WTC11 (cell line): ENCODE measurements around the gene RPS6KA5. TPM values are rescaled to one million over a fixed set of nuclear protein-coding genes. Genes with fewer than 3 reads are reported as not detected.
"Not testable (repeated sequence)": the region's sequence is repeated elsewhere in the genome, so short reads cannot be mapped to it uniquely, and the experiment has no call there.

ENCODE experiments used
- ATAC-seq: fragments of 200-7000 bp; cut with Tn5 transposase; 2 replicates; pipeline ENCODE4 v1.10.0; 2021; ENCODE audit warnings: mild to moderate bottlenecking, moderate library complexity
- CTCF ChIA-PET: fragments of 300-600 bp; sonication (Branson Sonifier 250); formaldehyde crosslinking; loops from one replicate; lab custom pipeline; 2021; ENCODE audit warnings: antibody characterized with exemption; lab: Charles Lee
- POLR2A ChIA-PET: fragments of 350-600 bp; sonication (Branson Sonifier 250); formaldehyde crosslinking; loops from one replicate; lab custom pipeline; 2021; ENCODE audit warnings: antibody characterized with exemption; lab: Charles Lee
- DNase-seq: peaks from one replicate; pipeline ENCODE4 v3.0.0; 2021; ENCODE audit warnings: low spot score
- H3K27ac Mint-ChIP-seq: 2 replicates; pipeline ENCODE4 v1.8.0; 2021; ENCODE audit warnings: mixed read lengths
- H3K27me3 Mint-ChIP-seq: 2 replicates; pipeline ENCODE4 v1.8.0; 2021; ENCODE audit warnings: low read depth, mild to moderate bottlenecking, moderate library complexity, mixed read lengths
- H3K36me3 Mint-ChIP-seq: 2 replicates; pipeline ENCODE4 v1.8.0; 2021; ENCODE audit warnings: mixed read lengths
- H3K4me1 Mint-ChIP-seq: 2 replicates; pipeline ENCODE4 v1.8.0; 2022; ENCODE audit warnings: mixed read lengths
- H3K4me3 Mint-ChIP-seq: 2 replicates; pipeline ENCODE4 v1.8.0; 2021; ENCODE audit warnings: mild to moderate bottlenecking, moderate library complexity, mixed read lengths
- H3K9me3 Mint-ChIP-seq: 2 replicates; pipeline ENCODE4 v1.8.0; 2021; ENCODE audit warnings: mixed read lengths
- ARID4B ChIP-seq: sonication (generic); formaldehyde crosslinking; IDR thresholded peaks from 2 replicates; pipeline ENCODE4 v1.8.0; 2023; ENCODE audit warnings: missing genetic modification reagents, mild to moderate bottlenecking, borderline replicate concordance
- CBFB ChIP-seq: sonication (generic); formaldehyde crosslinking; IDR thresholded peaks from 2 replicates; pipeline ENCODE4 v1.8.1; 2022; ENCODE audit warnings: mild to moderate bottlenecking, low read depth, missing genetic modification reagents
- CREM ChIP-seq: sonication (generic); formaldehyde crosslinking; IDR thresholded peaks from 2 replicates; pipeline ENCODE4 v1.8.1; 2022; ENCODE audit warnings: mild to moderate bottlenecking, missing genetic modification reagents, moderate library complexity
- E2F4 ChIP-seq: sonication (generic); formaldehyde crosslinking; IDR thresholded peaks from 2 replicates; pipeline ENCODE4 v1.8.1; 2022; ENCODE audit warnings: low read depth, mild to moderate bottlenecking, moderate library complexity, missing genetic modification reagents, borderline replicate concordance
- GTF2I ChIP-seq: fragments of 250-450 bp; sonication (Bioruptor Pico); conservative IDR thresholded peaks from 2 replicates; pipeline ENCODE4 v1.4.0; 2021; ENCODE audit warnings: mild to moderate bottlenecking
- IRF2 ChIP-seq: sonication (generic); formaldehyde crosslinking; IDR thresholded peaks from 2 replicates; pipeline ENCODE4 v1.8.0; 2022; ENCODE audit warnings: low read depth, missing genetic modification reagents, borderline replicate concordance
- NR2C2 ChIP-seq: sonication (generic); formaldehyde crosslinking; IDR thresholded peaks from 2 replicates; pipeline ENCODE4 v1.8.0; 2022; ENCODE audit warnings: mild to moderate bottlenecking, missing genetic modification reagents
- NR3C1 ChIP-seq: sonication (generic); formaldehyde crosslinking; conservative IDR thresholded peaks from 2 replicates; pipeline ENCODE4 v1.8.1; 2023; ENCODE audit warnings: low read depth, mild to moderate bottlenecking, missing genetic modification reagents
- RELA ChIP-seq: sonication (generic); formaldehyde crosslinking; IDR thresholded peaks from 2 replicates; pipeline ENCODE4 v1.8.1; 2022; ENCODE audit warnings: missing genetic modification reagents, mild to moderate bottlenecking, borderline replicate concordance
- TEAD4 ChIP-seq: sonication (generic); formaldehyde crosslinking; IDR thresholded peaks from 2 replicates; pipeline ENCODE4 v1.8.0; 2022; ENCODE audit warnings: mild to moderate bottlenecking, missing genetic modification reagents
- TP53 ChIP-seq: sonication (generic); formaldehyde crosslinking; IDR thresholded peaks from 2 replicates; pipeline ENCODE4 v1.8.1; 2023; ENCODE audit warnings: mild to moderate bottlenecking, missing genetic modification reagents
- USF1 ChIP-seq: sonication (generic); formaldehyde crosslinking; IDR thresholded peaks from 2 replicates; pipeline ENCODE4 v1.8.0; 2022; ENCODE audit warnings: mild to moderate bottlenecking, missing genetic modification reagents
- ZNF138 ChIP-seq: sonication (generic); formaldehyde crosslinking; conservative IDR thresholded peaks from 2 replicates; pipeline ENCODE4 v1.8.1; 2022; ENCODE audit warnings: mild to moderate bottlenecking, moderate library complexity, missing genetic modification reagents
- ZNF263 ChIP-seq: sonication (generic); formaldehyde crosslinking; IDR thresholded peaks from 2 replicates; pipeline ENCODE4 v1.8.1; 2022; ENCODE audit warnings: low read depth, mild to moderate bottlenecking, moderate library complexity, missing genetic modification reagents
- total RNA-seq: library from RNA; stranded (reverse); gene quantifications from 3 replicates; pipeline ENCODE4 v1.2.3, GENCODE V29; 2021
- TF ChIP-seq, protein P1 (sequence below): sonication (generic); formaldehyde crosslinking; IDR thresholded peaks from 2 replicates; pipeline ENCODE4 v1.8.1; 2022; ENCODE audit warnings: missing genetic modification reagents, borderline replicate concordance

RPS6KA5 gene
- total RNA-seq, 1 experiment from 2014 or later = 5.2 TPM

DNA sequence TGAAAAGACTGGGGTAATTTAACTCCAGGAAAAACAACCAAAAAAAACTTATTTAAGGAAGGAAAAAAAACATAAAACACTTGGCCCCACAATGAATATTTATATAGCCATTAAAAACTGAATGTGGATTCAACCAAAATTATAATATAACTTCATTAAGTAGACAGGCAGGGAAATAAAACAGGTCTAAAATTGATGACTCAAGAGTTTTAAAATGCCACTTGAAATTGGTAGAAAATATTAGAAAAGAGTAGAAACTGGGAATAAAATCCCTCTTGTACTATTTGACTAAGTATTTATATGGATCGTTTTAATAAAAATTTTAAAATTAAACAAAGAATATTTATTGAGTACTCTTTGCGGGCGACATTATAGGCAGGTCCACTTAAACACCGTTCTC lies 28.8 kb downstream of the RPS6KA5 start:
- no peak for ATAC-seq
- CTCF ChIA-PET = interaction anchor here (1.6 kb wide), 1 partner anchor 29 kb away, joined by 3 read pairs; the partner anchor contains the start of gene RPS6KA5
- peaks cover 11% of the 10 kb centered on the region for H3K9me3 Mint-ChIP-seq
- H3K4me1 Mint-ChIP-seq = peaks cover 8% of the 10 kb centered on the region
- H3K36me3 Mint-ChIP-seq = no peaks in the 10 kb centered on the region
- H3K27ac Mint-ChIP-seq = no peak overlapping the region
- TF ChIP-seq CREM (CRISPR knock-in tag) (no peak), RELA (CRISPR knock-in tag) (no peak), TEAD4 (no peak), TP53 (CRISPR knock-in tag) (no peak)
- TF ChIP-seq, all 79 proteins: peak for 0
- Mint-ChIP-seq H3K27me3 (no peaks in the 10 kb centered on the region), H3K4me3 (no peak overlapping the region)
- POLR2A ChIA-PET = interaction anchor here (0.6 kb wide), 1 partner anchor 417 kb away, joined by 3 read pairs; no protein-coding TSS in a partner anchor
- no peak for DNase-seq

DNA sequence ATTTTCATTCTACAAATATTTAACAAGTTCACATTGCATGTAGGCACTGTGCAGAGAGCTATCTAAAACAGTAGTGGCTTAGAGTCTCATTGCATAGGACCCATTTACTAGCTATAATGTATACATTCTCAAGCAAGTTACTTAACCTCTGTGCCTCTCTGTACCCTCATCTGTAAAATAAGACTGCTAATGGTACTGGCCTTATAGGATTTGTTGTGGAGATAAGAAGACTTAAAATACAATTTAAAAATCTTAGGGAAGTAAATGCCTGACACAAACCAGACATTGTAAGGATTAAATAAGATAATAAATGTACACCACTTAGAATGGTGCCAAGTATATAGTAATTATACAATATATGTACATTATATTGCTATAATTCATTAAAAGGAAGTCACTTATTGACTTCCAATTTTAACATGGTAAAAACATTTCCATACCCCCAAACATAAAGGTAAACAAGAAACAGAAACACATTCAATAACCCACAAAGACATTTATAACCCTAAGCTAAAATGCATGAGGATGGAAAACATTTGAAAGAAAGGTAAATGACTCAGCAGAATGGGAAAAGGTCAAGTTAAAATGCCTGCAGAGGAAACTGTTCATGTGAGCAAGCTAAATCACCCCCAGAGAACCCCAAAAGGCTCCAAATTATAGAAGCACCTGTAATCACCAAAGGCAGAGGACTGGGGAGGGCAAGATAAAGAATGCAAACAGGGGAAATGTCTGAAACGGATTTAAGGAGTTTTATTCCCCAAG lies 30.8 kb downstream of the RPS6KA5 start:
- no peak for DNase-seq
- Mint-ChIP-seq H3K27me3 (no peaks in the 10 kb centered on the region), H3K27ac (no peak overlapping the region), H3K36me3 (no peaks in the 10 kb centered on the region)
- ATAC-seq = no peak
- POLR2A ChIA-PET = no interaction called here
- no peak for TF ChIP-seq NR2C2 (CRISPR knock-in tag)
- no peak for TF ChIP-seq USF1 (CRISPR knock-in tag)
- TF ChIP-seq ARID4B (CRISPR knock-in tag) = no peak
- TF ChIP-seq IRF2 (CRISPR knock-in tag) = no peak
- TF ChIP-seq NR3C1 (CRISPR knock-in tag) = no peak
- no peak for TF ChIP-seq GTF2I
- TF ChIP-seq, all 79 proteins: peak for 0
- Mint-ChIP-seq H3K4me1 (peaks cover 8% of the 10 kb centered on the region), H3K4me3 (no peak overlapping the region), H3K9me3 (peaks cover 9% of the 10 kb centered on the region)
- CTCF ChIA-PET = no interaction called here

DNA sequence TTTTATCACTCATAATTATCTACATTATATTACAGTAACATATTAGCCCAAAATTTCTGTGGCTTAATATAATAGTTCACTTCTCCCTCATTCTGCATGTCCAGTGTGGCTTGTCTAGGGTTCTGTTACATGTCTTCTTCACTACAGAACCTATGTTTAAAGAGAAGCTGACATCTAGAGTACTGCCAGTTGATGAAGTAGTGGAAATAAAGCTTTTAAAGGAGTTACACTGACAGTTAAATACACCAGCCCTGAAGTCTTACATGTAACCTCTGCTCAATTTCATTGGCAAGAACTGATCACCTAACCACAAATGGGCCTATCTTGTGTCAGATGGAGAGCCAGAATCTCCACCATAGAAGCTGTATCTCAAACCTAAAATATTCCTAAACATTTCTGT lies 32.9 kb downstream of the RPS6KA5 start:
- CTCF ChIA-PET = interaction anchor here (1.2 kb wide), 1 partner anchor 125 kb away, joined by 5 read pairs; no protein-coding TSS in a partner anchor

DNA sequence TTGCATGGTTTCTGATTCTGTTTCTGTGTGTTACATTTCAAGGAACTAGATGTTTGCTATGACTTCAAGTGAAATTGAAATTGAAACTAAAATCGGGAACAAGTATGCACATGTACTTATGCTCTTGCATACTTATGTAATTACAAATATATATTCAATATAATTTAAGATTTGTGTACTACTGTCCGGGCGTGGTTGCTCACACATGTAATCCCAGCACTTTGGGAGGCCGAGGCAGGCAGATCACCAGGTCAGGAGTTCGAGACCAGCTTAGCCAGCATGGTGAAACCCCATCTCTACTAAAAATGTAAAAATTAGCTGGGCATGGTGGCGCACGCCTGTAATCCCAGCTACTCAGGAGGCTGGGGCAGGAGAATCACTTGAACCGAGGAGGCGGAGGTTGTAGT lies 37.8 kb downstream of the RPS6KA5 start:
- H3K27ac Mint-ChIP-seq, CTCF ChIA-PET, DNase-seq, H3K27me3 Mint-ChIP-seq, H3K4me1 Mint-ChIP-seq, ATAC-seq, H3K9me3 Mint-ChIP-seq, H3K4me3 Mint-ChIP-seq, H3K36me3 Mint-ChIP-seq, POLR2A ChIA-PET: not testable (repeated sequence)

More for the DNA sequence above, 32.9 kb downstream of the RPS6KA5 start:
- no peak overlapping the region for H3K27ac Mint-ChIP-seq
- H3K9me3 Mint-ChIP-seq = peaks cover 3% of the 10 kb centered on the region
- no peak for ATAC-seq
- no peak for DNase-seq
- H3K4me1 Mint-ChIP-seq = peaks cover 8% of the 10 kb centered on the region
- no peak overlapping the region for H3K4me3 Mint-ChIP-seq
- POLR2A ChIA-PET = no interaction called here
- H3K36me3 Mint-ChIP-seq = no peaks in the 10 kb centered on the region
- TF ChIP-seq USF1 (CRISPR knock-in tag) (no peak), CBFB (no peak), ZNF263 (CRISPR knock-in tag) (no peak), ZNF138 (CRISPR knock-in tag) (no peak), E2F4 (no peak), GTF2I (no peak)
- TF ChIP-seq, protein P1, sequence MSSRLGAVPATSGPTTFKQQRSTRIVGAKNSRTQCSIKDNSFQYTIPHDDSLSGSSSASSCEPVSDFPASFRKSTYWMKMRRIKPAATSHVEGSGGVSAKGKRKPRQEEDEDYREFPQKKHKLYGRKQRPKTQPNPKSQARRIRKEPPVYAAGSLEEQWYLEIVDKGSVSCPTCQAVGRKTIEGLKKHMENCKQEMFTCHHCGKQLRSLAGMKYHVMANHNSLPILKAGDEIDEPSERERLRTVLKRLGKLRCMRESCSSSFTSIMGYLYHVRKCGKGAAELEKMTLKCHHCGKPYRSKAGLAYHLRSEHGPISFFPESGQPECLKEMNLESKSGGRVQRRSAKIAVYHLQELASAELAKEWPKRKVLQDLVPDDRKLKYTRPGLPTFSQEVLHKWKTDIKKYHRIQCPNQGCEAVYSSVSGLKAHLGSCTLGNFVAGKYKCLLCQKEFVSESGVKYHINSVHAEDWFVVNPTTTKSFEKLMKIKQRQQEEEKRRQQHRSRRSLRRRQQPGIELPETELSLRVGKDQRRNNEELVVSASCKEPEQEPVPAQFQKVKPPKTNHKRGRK (CRISPR knock-in tag) = no peak
- no peaks in the 10 kb centered on the region for H3K27me3 Mint-ChIP-seq
